SKM-1 (cell line): ENCODE data around the gene ACSBG1.
"Not testable (repeated sequence)": the region's sequence is repeated elsewhere in the genome, so short reads cannot be mapped to it uniquely, and the experiment has no call there.

Source experiments
- DNase-seq: peaks from one replicate; lab custom pipeline; 2025; ENCODE audit not compliant: unreplicated experiment; lab: John Stamatoyannopoulos, UW

Gene ACSBG1

GRCh38 chr15:78251136-78251535, 16.8 kb upstream of the ACSBG1 start:
- DNase-seq, result no peak

- DNase-seq, result no peak
Observed at GRCh38 chr15:78249131-78249530, 14.8 kb upstream of the ACSBG1 start.

GRCh38 chr15:78247911-78248310, 13.5 kb upstream of the ACSBG1 start:
- DNase-seq, result no peak

DNA sequence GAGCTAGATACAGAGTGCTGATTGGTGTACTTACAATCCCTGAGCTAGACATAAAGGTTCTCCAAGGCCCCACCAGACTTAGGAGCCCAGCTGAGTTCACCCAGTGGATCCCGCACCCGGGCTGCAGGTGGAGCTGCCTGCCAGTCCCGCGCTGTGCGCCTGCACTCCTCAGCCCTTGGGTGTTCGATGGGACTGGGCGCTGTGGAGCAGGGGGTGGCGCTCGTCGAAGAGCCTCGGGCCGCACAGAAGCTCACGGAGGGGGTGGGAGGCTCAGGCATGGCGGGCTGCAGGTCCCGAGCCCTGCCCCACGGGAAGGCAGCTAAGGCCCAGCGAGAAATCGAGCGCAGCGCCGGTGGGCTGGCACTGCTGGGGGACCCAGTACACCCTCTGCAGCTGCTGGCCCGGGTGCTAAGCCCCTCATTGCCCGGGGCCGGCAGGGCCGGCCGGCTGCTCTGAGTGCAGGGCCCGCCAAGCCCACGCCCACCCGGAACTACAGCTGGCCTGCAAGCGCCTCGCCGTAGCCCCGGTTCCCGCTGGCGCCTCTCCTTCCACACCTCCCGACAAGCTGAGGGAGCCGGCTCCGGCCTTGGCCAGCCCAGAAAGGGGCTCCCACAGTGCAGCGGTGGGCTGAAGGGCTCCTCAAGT, 11.7 kb upstream of the ACSBG1 start:
- DNase-seq, result not testable (repeated sequence)

GRCh38 chr15:78245392-78245791, 11.0 kb upstream of the ACSBG1 start:
- not testable (repeated sequence) for DNase-seq

- DNase-seq, result no peak
Observed at GRCh38 chr15:78244893-78245292, 10.5 kb upstream of the ACSBG1 start.

DNA sequence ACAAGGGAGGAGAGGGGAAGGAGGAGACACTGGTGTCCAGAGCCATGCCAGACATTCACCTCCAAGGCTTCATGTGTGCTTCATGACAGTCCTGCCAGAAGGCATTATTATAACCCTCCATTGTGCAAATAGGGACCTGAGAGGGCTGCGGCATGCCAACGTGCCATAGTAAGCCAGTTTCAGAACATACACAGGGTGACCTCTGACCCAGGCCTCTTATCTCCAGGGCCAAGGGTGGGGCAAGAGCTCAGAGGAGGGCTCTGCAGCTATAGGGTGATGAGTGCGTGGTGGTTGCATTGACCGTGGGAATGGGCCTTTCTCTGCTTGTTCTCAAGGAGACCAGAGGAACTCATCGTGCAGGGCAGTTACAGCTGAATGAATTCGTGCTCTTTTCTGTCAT, 9.7 kb upstream of the ACSBG1 start:
- no peak for DNase-seq

DNA sequence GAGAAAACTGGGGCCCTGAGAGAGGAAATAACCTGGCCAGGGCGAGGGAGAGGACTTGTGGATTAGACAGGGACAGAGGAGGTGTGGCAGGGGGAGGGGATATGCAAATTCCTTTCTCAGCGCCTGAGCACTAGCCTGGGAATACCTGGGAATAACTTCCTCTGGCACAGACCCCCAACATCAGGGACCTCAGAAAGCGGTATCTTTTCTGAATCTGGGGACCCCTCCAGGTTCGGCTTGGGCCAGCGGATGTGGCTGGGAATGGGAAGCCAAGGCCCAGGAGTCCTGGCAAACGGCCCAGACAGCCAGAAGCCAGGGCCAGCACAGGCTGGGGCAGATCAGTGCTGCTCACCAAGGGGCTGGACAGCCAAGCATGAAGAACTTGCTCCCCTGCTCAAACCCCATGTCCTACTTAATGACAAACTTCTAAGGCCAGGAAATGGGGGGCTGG, 9.2 kb upstream of the ACSBG1 start:
- no peak for DNase-seq

- no peak for DNase-seq
Observed at GRCh38 chr15:78243058-78243457, 8.7 kb upstream of the ACSBG1 start.

DNA sequence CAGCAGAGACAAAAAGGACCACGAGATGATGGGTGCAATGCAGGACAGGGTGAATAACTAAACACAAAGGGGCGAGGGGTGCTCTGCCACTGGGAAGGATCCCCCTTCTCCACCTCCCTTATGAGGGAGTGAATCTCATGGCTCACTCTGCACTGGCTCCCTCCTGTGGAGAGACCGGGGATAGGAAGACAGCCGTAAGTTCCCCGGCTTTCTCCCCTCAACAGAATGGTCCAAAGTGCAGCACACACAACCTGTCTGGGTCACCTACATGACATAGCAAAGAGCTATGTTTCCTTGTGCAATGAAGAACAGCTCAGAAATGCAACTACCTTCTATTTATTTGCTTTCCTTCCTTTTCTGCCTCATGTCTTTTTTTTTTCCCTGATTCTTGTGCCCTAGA, 7.8 kb upstream of the ACSBG1 start:
- peak; percentile 22 for DNase-seq

- DNase-seq, result peak; percentile 75
Observed at GRCh38 chr15:78241017-78241416, 6.7 kb upstream of the ACSBG1 start.

DNA sequence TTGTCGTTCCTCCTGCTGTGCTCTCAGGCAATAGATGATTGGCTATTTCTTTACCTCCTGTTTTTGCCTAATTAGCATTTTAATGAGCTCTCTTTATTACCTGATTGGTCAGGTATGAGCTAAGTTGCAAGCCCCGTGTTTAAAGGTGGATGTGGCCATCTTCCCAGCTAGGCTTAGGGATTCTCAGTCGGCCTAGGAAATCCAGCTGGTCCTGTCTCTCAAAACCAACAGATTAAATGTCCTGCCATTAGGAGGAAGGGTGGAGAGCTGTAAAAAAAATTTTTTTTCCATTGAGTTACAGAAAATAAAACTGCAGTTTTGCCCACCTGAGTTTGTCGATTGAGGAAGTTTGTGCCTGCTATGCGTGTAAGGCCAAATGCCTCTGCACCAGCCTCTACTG, 5.4 kb upstream of the ACSBG1 start:
- DNase-seq, result no peak

DNA sequence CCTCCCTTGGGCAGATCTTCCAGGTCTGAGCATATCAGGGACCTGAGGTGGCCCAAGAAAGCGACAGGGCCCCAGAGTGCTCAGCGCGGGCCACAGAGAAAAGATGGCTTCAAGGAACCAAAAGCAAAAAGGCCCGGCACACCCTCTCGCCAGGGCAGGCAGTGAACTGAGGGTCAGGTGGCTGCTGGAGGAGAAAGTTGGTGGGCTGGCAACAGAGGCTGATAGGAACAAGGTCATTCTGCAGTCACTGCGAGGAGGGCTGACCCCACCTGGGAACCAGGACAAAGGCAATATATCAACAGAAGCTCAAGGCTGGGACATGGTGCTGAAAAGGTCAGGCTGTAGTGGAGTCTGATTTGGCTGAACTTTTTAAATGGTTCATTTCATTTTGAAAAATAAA, 2.8 kb upstream of the ACSBG1 start:
- no peak for DNase-seq

GRCh38 chr15:78236491-78236890, 2.1 kb upstream of the ACSBG1 start:
- no peak for DNase-seq

GRCh38 chr15:78233496-78233895, 869 bp downstream of the ACSBG1 start:
- no peak for DNase-seq

DNA sequence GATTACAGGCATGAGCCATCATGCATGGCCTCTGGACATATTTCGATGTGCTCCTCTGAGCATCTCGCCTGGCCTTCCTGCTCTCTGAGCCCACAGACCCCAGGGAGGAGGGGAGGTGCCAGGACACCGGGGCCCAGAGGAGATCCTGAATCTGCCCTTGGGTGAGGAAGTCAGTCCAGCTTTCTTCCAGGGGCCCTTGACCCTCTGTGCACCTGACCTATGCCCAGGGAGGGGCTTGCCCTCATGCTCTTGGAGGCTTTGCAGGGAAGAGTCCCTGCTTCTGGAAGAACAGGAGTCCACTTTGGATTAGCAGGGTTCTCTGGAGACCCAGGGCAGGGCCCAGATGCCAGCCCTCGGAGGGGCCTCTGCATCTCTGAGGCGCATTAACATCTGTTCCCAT, 1.4 kb downstream of the ACSBG1 start:
- DNase-seq, result no peak

DNA sequence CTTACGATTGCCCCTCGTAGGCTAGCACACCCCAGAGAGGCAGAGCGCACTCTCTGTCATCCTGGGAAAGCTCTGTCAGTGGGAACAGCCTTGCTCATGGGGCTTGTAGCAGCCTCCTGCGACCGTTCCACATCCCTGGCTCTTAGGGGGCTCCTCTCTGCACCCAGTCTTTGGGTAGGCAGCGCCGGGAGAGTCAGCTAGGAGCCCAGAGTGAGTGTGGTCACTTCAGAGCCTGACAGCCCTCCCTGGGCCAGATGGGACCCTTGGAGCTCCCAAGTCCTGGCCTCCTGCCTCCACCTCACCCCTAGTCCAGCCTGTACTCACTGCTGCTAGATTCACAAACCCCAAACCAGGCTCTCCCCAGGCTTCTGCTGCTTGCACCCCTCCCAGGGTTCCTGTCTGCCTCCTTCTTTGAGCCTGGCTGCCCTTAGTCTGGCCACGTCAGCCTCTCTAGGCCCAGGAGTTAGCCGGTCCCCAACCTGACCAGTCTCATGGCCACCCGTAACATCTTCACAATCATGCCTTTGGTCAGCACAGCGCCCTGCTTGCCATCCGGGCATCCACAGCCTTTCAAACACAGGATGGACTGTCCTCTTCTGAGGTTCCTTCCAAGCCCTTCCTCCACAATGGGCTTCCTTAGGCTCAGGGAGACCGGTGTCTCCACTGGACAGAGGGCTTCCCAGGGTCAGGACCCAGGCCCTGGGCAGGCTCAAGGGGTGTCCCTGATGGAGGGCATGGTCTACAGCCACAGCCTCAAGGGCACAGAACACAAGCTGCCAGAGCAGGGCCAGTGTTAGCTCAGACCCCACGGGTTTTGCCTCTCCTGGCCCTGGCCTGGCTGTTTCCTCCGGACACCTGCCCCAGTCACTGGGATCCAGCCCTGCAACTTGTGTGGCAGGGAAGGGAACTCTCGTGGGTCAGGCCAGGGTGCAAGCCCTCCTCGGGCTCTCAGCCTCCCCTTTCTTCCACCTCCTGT, 4.6 kb downstream of the ACSBG1 start:
- DNase-seq, result no peak

DNA sequence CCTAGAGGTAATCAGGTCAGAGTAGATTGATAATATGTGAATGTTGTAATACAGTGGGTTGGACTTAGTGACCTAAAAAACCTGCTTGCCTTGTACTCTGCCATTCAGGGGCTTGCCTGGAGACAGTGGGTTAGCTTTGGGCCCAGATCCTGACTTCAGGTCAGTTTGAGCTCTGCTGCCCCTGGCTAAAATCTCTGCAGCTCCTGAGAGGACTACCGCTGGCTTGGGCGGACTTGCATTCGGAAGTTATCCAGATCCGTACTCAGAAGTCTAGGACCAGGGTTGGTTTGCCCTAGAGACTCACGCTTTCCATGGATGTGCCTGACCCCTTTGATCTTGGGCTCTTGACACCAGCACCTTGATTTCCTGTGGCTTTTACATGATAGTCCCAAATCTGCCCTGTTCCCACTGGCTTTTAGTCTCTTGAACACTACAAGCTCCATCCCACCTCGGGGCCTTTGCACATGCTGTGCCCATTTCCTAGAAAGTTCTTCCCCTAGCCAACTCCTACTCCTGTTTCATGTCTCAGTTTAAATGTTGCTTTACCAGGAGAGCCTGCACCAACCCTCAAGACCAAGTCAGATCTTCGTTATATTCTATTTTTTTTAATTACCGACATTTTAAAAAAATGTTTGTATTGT, 5.9 kb downstream of the ACSBG1 start:
- no peak for DNase-seq

GRCh38 chr15:78225783-78226541, 8.4 kb downstream of the ACSBG1 start:
- DNase-seq, result no peak

DNA sequence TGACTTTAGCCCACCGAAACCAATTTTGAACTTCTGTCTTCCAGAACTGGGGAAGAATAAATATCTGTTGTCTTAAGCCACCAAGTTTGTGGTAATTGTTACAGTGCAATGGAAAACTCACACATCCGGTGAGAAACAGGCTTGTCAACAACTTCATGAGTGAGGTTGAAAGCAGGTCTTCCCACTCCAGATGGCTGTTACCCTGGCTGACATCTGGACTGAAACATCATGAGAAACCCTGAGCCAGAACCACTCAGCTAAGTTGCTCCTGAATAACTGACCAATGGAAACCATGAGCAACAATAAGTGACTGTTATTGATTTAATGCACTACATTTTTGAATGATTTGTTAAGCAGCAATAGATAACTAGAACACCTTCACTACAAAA, 10.3 kb downstream of the ACSBG1 start:
- no peak for DNase-seq

DNA sequence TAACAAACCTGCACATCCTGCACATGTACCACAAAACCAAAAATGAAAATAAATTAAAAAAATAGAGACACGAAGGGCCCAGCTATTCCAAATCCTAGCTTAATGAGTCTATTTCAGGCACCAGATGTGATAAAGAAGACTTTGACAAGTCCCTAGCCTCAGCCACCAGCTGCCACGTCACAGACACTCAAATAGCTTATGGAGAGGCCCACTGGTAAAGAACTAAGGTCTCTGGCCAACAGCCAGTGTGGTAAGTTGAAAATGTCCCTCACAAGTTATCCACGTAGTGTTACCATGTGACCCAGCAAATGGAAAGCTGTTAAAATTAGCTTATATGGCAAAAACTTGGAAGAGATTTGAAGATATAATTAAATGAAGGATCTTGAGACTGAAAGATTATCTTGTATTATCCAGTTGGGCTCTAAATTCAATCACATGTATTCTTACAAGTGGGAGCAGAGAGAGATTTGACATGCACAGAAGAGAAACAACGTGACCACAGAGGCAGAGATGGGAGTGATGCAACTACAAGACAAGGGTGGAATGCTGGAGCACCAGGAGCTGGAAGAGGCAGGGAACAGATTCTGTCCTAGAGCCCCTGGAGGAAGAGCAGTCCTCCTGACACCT, 10.9 kb downstream of the ACSBG1 start:
- DNase-seq, result no peak
